Measurements from ENCODE around the gene FAM83C. TPM values are rescaled to one million over a fixed set of nuclear protein-coding genes. Genes with fewer than 3 reads are reported as not detected.

The FAM83C gene
- total RNA-seq, 1 experiment from 2014 or later: not detected

GRCh38 chr20:35312318-35312717 is 20.1 kb upstream of the FAM83C start:
- CTCF ChIA-PET: interaction anchor here (0.8 to 2.3 kb wide), 2 partner anchors 8 to 142 kb away, joined by 3 to 9 read pairs; no protein-coding TSS in a partner anchor
- Histone ChIP-seq H2AFZ (ENCODE audit: low read depth, low read length, poor library complexity, severe bottlenecking) (no peak overlapping the region), H3K36me3 (ENCODE audit: control insufficient read depth in 1 of 2, insufficient read depth in 2 of 2, low read length in 2 of 2) (no peaks in the 10 kb centered on the region), H3K27ac (ENCODE audit: low read depth, low read length) (peak overlapping the region; percentile 97), H4K20me1 (ENCODE audit: insufficient read depth) (no peaks in the 10 kb centered on the region), H3K9ac (ENCODE audit: low read length) (peak overlapping the region; percentile 59), H3K27me3 (ENCODE audit: insufficient read depth, low read length) (no peaks in the 10 kb centered on the region), H3K4me2 (ENCODE audit: low read length) (peak overlapping the region; percentile 70), H3K4me3 (replicated peaks in 1 of 2; ENCODE audit: low read depth in 1 of 2, low read length in 2 of 2) (peak overlapping the region in 1 of 2 experiments; percentile 32; a peak in 2 of 4 replicates), H3K9me2 (ENCODE audit: insufficient read depth) (no peaks in the 10 kb centered on the region), H3K79me2 (ENCODE audit: insufficient read depth, low read length) (no peaks in the 10 kb centered on the region), H3K9me3 (ENCODE audit: control insufficient read depth in 1 of 2, insufficient read depth in 1 of 2, low read depth in 1 of 2, low read length in 2 of 2) (no peaks in the 10 kb centered on the region), H3K4me1 (ENCODE audit: control insufficient read depth in 1 of 2, insufficient read depth in 2 of 2, low read length in 2 of 2) (peaks cover 68 to 92% of the 10 kb centered on the region in 2 experiments)
- POLR2A ChIA-PET: interaction anchor here (1.1 kb wide), 1 partner anchor 10 kb away, joined by 3 read pairs; no protein-coding TSS in a partner anchor
- TF ChIP-seq ZFX (IDR thresholded peaks at IDR 0.05) (no peak), ELF1 (IDR thresholded peaks at IDR 0.05; ENCODE audit: borderline replicate concordance, low read depth) (no peak), REST (IDR thresholded peaks at IDR 0.05; ENCODE audit: low read depth) (no peak), TCF7L2 (IDR thresholded peaks at IDR 0.05; ENCODE audit: borderline replicate concordance, extremely low read depth, insufficient read depth, insufficient read length) (peak; percentile 39), POLR2A (IDR thresholded peaks at IDR 0.05; ENCODE audit: borderline replicate concordance, extremely low read depth, insufficient read depth, insufficient read length) (no peak), POLR2AphosphoS5 (IDR thresholded peaks at IDR 0.05; ENCODE audit: low read depth, low read length) (peak; percentile 43; the same call in 1 of the 2 replicates), CTCF (IDR thresholded peaks at IDR 0.05 in 2 of 3, conservative IDR thresholded peaks at IDR 0.05 in 1 of 3; ENCODE audit: borderline replicate concordance in 1 of 3, insufficient read depth in 1 of 3, low read depth in 2 of 3, low read length in 2 of 3) (no peak)
- BruUV-seq (replicated peaks): no TSS peak
- peak; percentile 62 for DNase-seq (ENCODE audit: low read depth, low spot score)
- intact Hi-C loops (cut with micrococcal nuclease): no loop called here
- ATAC-seq: peak; percentile 71
- RAD21 ChIA-PET (ENCODE audit: low non-redundant PET in 1 of 2, low total read pairs in 2 of 2, uncharacterized antibody in 2 of 2, unreplicated experiment in 2 of 2): interaction anchor here in 1 of 2 experiments (0.6 kb wide), 1 partner anchor 28 kb away, joined by 4 read pairs; the partner anchor contains the start of gene EIF6
